Measurements from ENCODE around the gene PSTK. TPM values are rescaled to one million over a fixed set of nuclear protein-coding genes. Genes with fewer than 3 reads are reported as not detected.
A peak's percentile ranks its signal among the peaks of the same experiment; 100 is the strongest.

Gene PSTK
- total and polyA plus RNA-seq, 9 of the 15 experiments (the other 6 are each of a cell fraction or from before 2014, with no cell fraction given), result 13.2 to 49.7 (median 18.9) TPM

DNA sequence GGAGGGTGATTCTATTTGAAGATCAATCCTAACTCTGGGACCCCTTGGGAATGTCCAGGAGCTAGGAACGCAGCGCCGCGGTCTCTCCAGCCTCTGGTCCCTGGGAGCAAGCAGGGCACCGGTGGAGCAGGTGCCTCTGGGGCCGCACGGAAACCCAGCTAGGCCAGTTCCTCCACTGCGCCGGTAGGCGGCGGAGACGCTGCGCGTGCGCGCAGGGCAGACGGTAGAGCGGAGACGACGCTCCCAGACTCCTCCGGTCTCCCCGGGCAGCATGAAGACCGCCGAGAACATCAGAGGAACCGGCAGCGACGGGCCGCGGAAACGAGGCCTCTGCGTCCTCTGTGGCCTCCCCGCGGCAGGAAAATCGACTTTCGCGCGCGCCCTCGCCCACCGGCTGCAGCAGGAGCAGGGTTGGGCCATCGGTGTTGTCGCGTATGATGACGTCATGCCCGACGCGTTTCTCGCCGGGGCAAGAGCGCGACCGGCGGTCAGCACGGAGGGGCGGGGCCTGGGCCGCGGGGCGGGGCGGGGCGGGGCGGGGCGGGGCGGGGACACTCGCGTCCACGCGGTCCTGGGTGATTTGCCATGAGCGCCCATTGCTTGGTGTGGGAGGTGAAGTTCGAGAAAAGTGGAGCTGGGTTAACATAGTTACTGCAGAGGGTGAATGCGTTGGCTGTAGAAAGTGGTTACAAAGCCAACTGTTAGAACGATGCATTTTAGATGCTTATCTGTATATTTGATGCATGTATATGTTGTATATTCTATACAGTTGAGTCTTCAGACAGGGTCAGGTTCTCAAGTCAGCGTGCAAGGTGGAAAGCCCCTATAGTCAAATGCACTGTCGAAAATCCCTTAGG, at the start of gene PSTK (continued):
- TF ChIP-seq TAF1 (IDR thresholded peaks at IDR 0.05; ENCODE audit: control insufficient read depth, extremely low read depth, insufficient read depth, low read length, severe bottlenecking) (peak; percentile 61), ZNF282 (CRISPR knock-in tag; IDR thresholded peaks at IDR 0.05) (no peak), PHB (CRISPR knock-in tag; IDR thresholded peaks at IDR 0.05) (no peak), HMG20B (CRISPR knock-in tag; IDR thresholded peaks at IDR 0.05) (no peak), ZNF436 (CRISPR knock-in tag; IDR thresholded peaks at IDR 0.05) (no peak), POLR2A (conservative IDR thresholded peaks at IDR 0.05) (peak; percentile 92), TBP (optimal IDR thresholded peaks at IDR 0.05; ENCODE audit: low read depth, low read length) (peak; percentile 48), SNRNP70 (optimal IDR thresholded peaks at IDR 0.05; ENCODE audit: low read depth, low read length) (no peak), SMC3 (conservative IDR thresholded peaks at IDR 0.05; ENCODE audit: insufficient read depth, low read depth, low read length) (no peak), NRF1 (conservative IDR thresholded peaks at IDR 0.05 in 1 of 2, IDR thresholded peaks at IDR 0.05 in 1 of 2) (peak; percentile 94 to 95), MED1 (CRISPR knock-in tag; IDR thresholded peaks at IDR 0.05; ENCODE audit: borderline replicate concordance) (no peak), NFYB (IDR thresholded peaks at IDR 0.05; ENCODE audit: extremely low read depth, insufficient read length) (no peak), RBM15 (IDR thresholded peaks at IDR 0.05; ENCODE audit: insufficient read depth, low read length) (no peak), IRF2 (CRISPR knock-in tag; IDR thresholded peaks at IDR 0.05) (no peak), ZNF655 (CRISPR knock-in tag; IDR thresholded peaks at IDR 0.05) (no peak), SOX6 (IDR thresholded peaks at IDR 0.05) (no peak), ZBTB1 (CRISPR knock-in tag; IDR thresholded peaks at IDR 0.05; ENCODE audit: borderline replicate concordance, low read depth) (no peak), SUPT5H (IDR thresholded peaks at IDR 0.05) (peak; percentile 88), FOXK1 (CRISPR knock-in tag; IDR thresholded peaks at IDR 0.05; ENCODE audit: borderline replicate concordance) (no peak), POLR2H (tag; IDR thresholded peaks at IDR 0.05; ENCODE audit: low read depth) (no peak), ATF1 (CRISPR knock-in tag; IDR thresholded peaks at IDR 0.05) (peak; percentile 94), ATF1 (tag; IDR thresholded peaks at IDR 0.05) (peak; percentile 98), SRSF3 (IDR thresholded peaks at IDR 0.05; ENCODE audit: insufficient read depth, low read length) (no peak), TFE3 (CRISPR knock-in tag; IDR thresholded peaks at IDR 0.05) (no peak)
- TF ChIP-seq, protein P1, sequence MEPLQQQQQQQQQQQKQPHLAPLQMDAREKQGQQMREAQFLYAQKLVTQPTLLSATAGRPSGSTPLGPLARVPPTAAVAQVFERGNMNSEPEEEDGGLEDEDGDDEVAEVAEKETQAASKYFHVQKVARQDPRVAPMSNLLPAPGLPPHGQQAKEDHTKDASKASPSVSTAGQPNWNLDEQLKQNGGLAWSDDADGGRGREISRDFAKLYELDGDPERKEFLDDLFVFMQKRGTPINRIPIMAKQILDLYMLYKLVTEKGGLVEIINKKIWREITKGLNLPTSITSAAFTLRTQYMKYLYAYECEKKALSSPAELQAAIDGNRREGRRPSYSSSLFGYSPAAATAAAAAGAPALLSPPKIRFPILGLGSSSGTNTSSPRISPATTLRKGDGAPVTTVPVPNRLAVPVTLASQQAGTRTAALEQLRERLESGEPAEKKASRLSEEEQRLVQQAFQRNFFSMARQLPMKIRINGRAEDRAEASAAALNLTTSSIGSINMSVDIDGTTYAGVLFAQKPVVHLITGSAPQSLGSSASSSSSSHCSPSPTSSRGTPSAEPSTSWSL (CRISPR knock-in tag; IDR thresholded peaks at IDR 0.05; ENCODE audit: borderline replicate concordance), result no peak
- TF ChIP-seq, protein P2, sequence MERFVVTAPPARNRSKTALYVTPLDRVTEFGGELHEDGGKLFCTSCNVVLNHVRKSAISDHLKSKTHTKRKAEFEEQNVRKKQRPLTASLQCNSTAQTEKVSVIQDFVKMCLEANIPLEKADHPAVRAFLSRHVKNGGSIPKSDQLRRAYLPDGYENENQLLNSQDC (CRISPR knock-in tag; IDR thresholded peaks at IDR 0.05), result no peak

Measured in K562 (cell line).